HG02970 (cell line): Measurements from ENCODE around the gene AKR1C1.
"Not testable (repeated sequence)": the region's sequence is repeated elsewhere in the genome, so short reads cannot be mapped to it uniquely, and the experiment has no call there.

Source experiments
- ATAC-seq: cut with Tn5 transposase; IDR thresholded peaks from one replicate; pipeline ENCODE4 v1.9.1; 2021; ENCODE audit warnings: mild to moderate bottlenecking, moderate library complexity, moderate number of reproducible peaks; ENCODE audit not compliant: unreplicated experiment, low FRiP score

AKR1C1 gene

GRCh38 chr10:4962876-4963814 is at the start of gene AKR1C1:
AKR1C1 (plus strand) TSS chr10:4963415; CDS start chr10:4963445, 30 bp downstream.
- not testable (repeated sequence) for ATAC-seq

- no peak for ATAC-seq
Measured at GRCh38 chr10:4914213-4914850, 48.9 kb upstream of the AKR1C1 start.

GRCh38 chr10:4916086-4916716 is 47.0 kb upstream of the AKR1C1 start:
- no peak for ATAC-seq

GRCh38 chr10:4918236-4918635 is 45.0 kb upstream of the AKR1C1 start:
- ATAC-seq: no peak

GRCh38 chr10:4924482-4924881 is 38.7 kb upstream of the AKR1C1 start:
- not testable (repeated sequence) for ATAC-seq

GRCh38 chr10:4926400-4926799 is 36.8 kb upstream of the AKR1C1 start:
- ATAC-seq: no peak

GRCh38 chr10:4931587-4931986 is 31.6 kb upstream of the AKR1C1 start:
- no peak for ATAC-seq

GRCh38 chr10:4934391-4934987 is 28.7 kb upstream of the AKR1C1 start:
- no peak for ATAC-seq

- no peak for ATAC-seq
Measured at GRCh38 chr10:4937346-4937745, 25.9 kb upstream of the AKR1C1 start.

- ATAC-seq: no peak
Measured at GRCh38 chr10:4939224-4940072, 23.8 kb upstream of the AKR1C1 start.

GRCh38 chr10:4940073-4940428 is 23.2 kb upstream of the AKR1C1 start:
- ATAC-seq: not testable (repeated sequence)

- not testable (repeated sequence) for ATAC-seq
Measured at GRCh38 chr10:4940909-4941308, 22.3 kb upstream of the AKR1C1 start.

GRCh38 chr10:4941540-4942330 is 21.5 kb upstream of the AKR1C1 start:
- ATAC-seq: no peak

GRCh38 chr10:4942931-4943330 is 20.3 kb upstream of the AKR1C1 start:
- not testable (repeated sequence) for ATAC-seq

GRCh38 chr10:4943416-4943815 is 19.8 kb upstream of the AKR1C1 start:
- ATAC-seq: not testable (repeated sequence)

- no peak for ATAC-seq
Measured at GRCh38 chr10:4943821-4944220, 19.4 kb upstream of the AKR1C1 start.

GRCh38 chr10:4944841-4945240 is 18.4 kb upstream of the AKR1C1 start:
- ATAC-seq: no peak

GRCh38 chr10:4945766-4946717 is 17.2 kb upstream of the AKR1C1 start:
- no peak for ATAC-seq
